MM.1S (cell line): ENCODE measurements around the gene HSPB6.
A peak's percentile ranks its signal among the peaks of the same experiment; 100 is the strongest.

Experiments
- DNase-seq: peaks from one replicate; pipeline ENCODE4 v3.0.0-alpha.2; 2015
- H2AFZ ChIP-seq: fragments of 300-600 bp; sonication (generic); 2 replicates; pipeline ENCODE4 v1.6.0; 2016; ENCODE audit warnings: antibody characterized with exemption, low read length
- H3F3A ChIP-seq: fragments of 300-600 bp; sonication (generic); 2 replicates; pipeline ENCODE4 v1.6.1; 2016; ENCODE audit warnings: mild to moderate bottlenecking, antibody characterized with exemption, low read length, moderate library complexity, mixed read lengths; ENCODE audit not compliant: insufficient read depth
- H3K27ac ChIP-seq: fragments of 300-600 bp; sonication (generic); 2 replicates; pipeline ENCODE4 v1.5.1; 2016; ENCODE audit warnings: mild to moderate bottlenecking, low read length
- H3K27me3 ChIP-seq: fragments of 300-600 bp; sonication (generic); replicated peaks from 2 replicates; pipeline ENCODE4 v1.6.0; 2016; ENCODE audit warnings: low read length; ENCODE audit not compliant: insufficient read depth
- H3K36me3 ChIP-seq: fragments of 300-600 bp; sonication (generic); replicated peaks from 2 replicates; pipeline ENCODE4 v1.6.1; 2016; ENCODE audit warnings: mild to moderate bottlenecking, low read length, mixed read lengths; ENCODE audit not compliant: insufficient read depth
- H3K4me1 ChIP-seq: fragments of 300-600 bp; sonication (generic); 2 replicates; pipeline ENCODE4 v1.6.1; 2016; ENCODE audit warnings: low read length, mixed read lengths
- H3K4me2 ChIP-seq: fragments of 300-600 bp; sonication (generic); 2 replicates; pipeline ENCODE4 v1.6.0; 2016; ENCODE audit warnings: low read depth, low read length
- H3K4me3 ChIP-seq: fragments of 300-600 bp; sonication (generic); 2 replicates; pipeline ENCODE4 v1.5.1; 2016; ENCODE audit warnings: low read length, mixed read lengths
- H3K79me2 ChIP-seq: fragments of 300-600 bp; sonication (generic); 2 replicates; pipeline ENCODE4 v1.6.1; 2016; ENCODE audit warnings: mixed run types, low read length, mixed read lengths
- H3K9ac ChIP-seq: fragments of 300-600 bp; sonication (generic); 2 replicates; pipeline ENCODE4 v1.6.1; 2016; ENCODE audit warnings: low read length, mixed read lengths
- H3K9me2 ChIP-seq: fragments of 300-600 bp; sonication (generic); replicated peaks from 2 replicates; pipeline ENCODE4 v1.6.1; 2016; ENCODE audit warnings: mild to moderate bottlenecking, low read length, mixed read lengths; ENCODE audit not compliant: insufficient read depth
- H3K9me3 ChIP-seq: fragments of 300-600 bp; sonication (generic); replicated peaks from 2 replicates; pipeline ENCODE4 v1.6.1; 2016; ENCODE audit warnings: mild to moderate bottlenecking, low read length, mixed read lengths; ENCODE audit not compliant: insufficient read depth
- H4K20me1 ChIP-seq: fragments of 300-600 bp; sonication (generic); 2 replicates; pipeline ENCODE4 v1.6.1; 2016; ENCODE audit warnings: mild to moderate bottlenecking, low read length, moderate library complexity, mixed read lengths; ENCODE audit not compliant: insufficient read depth
- CTCF ChIP-seq: fragments of 300-600 bp; sonication (generic); IDR thresholded peaks from 2 replicates; pipeline ENCODE4 v1.5.1; 2016; ENCODE audit warnings: antibody characterized with exemption, low read length, mixed read lengths
- EZH2 ChIP-seq: fragments of 300-600 bp; sonication (generic); optimal IDR thresholded peaks from 2 replicates; pipeline ENCODE3; 2017; ENCODE audit warnings: low read depth, mild to moderate bottlenecking, antibody characterized with exemption, low read length, mixed read lengths
- EZH2phosphoT487 ChIP-seq: fragments of 300-600 bp; sonication (generic); IDR thresholded peaks from 2 replicates; pipeline ENCODE4 v1.6.1; 2018; ENCODE audit warnings: antibody characterized with exemption, low read length

The HSPB6 gene

GRCh38 chr19:35740423-35741202 is 16.2 kb downstream of the HSPB6 start:
- H3F3A ChIP-seq: peaks cover 27% of the 10 kb centered on the region; the same call in 1 of the 2 replicates
- H3K9me3 ChIP-seq: no peaks in the 10 kb centered on the region
- peak; percentile 97 for DNase-seq
- TF ChIP-seq EZH2: no peak
- TF ChIP-seq CTCF: peak; percentile 47
- no peaks in the 10 kb centered on the region for H3K9me2 ChIP-seq
- H3K4me1 ChIP-seq: peaks cover 18% of the 10 kb centered on the region
- no peaks in the 10 kb centered on the region for H3K27me3 ChIP-seq
- no peaks in the 10 kb centered on the region for H4K20me1 ChIP-seq
- H3K36me3 ChIP-seq: no peaks in the 10 kb centered on the region
- H3K4me3 ChIP-seq: peak overlapping the region; percentile 68
- peak overlapping the region; percentile 76 for H2AFZ ChIP-seq
- H3K9ac ChIP-seq: peak overlapping the region; percentile 66
- peaks cover 12% of the 10 kb centered on the region for H3K79me2 ChIP-seq
- H3K27ac ChIP-seq: peak overlapping the region; percentile 90
- H3K4me2 ChIP-seq: peak overlapping the region; percentile 87

- Histone ChIP-seq H3K4me2 (peak overlapping the region; percentile 76; the same call in 1 of the 2 replicates), H3K9me2 (no peaks in the 10 kb centered on the region), H3K79me2 (peaks cover 11% of the 10 kb centered on the region), H2AFZ (peak overlapping the region; percentile 76), H3K27me3 (no peaks in the 10 kb centered on the region), H3K36me3 (no peaks in the 10 kb centered on the region), H3K9ac (peak overlapping the region; percentile 47; the same call in 1 of the 2 replicates), H3K27ac (peak overlapping the region; percentile 22; the same call in 1 of the 2 replicates), H3K4me3 (peak overlapping the region; percentile 68), H4K20me1 (no peaks in the 10 kb centered on the region), H3K9me3 (no peaks in the 10 kb centered on the region), H3F3A (peaks cover 27% of the 10 kb centered on the region; the same call in 1 of the 2 replicates), H3K4me1 (peaks cover 18% of the 10 kb centered on the region)
- DNase-seq: no peak
- TF ChIP-seq CTCF: no peak
- no peak for TF ChIP-seq EZH2phosphoT487
- TF ChIP-seq EZH2: no peak
Measured at GRCh38 chr19:35740108-35740422, 16.8 kb downstream of the HSPB6 start.

- no peak overlapping the region for H2AFZ ChIP-seq
- H3K36me3 ChIP-seq: no peaks in the 10 kb centered on the region
- peaks cover 18% of the 10 kb centered on the region for H3K4me1 ChIP-seq
- H3K79me2 ChIP-seq: peaks cover 10% of the 10 kb centered on the region
- peak overlapping the region; percentile 68 for H3K4me3 ChIP-seq
- H3K4me2 ChIP-seq: peak overlapping the region; percentile 76; the same call in 1 of the 2 replicates
- H3K9me3 ChIP-seq: no peaks in the 10 kb centered on the region
- no peak overlapping the region for H3K27ac ChIP-seq
- H3K9me2 ChIP-seq: no peaks in the 10 kb centered on the region
- H3K9ac ChIP-seq: peak overlapping the region; percentile 47; the same call in 1 of the 2 replicates
- H3F3A ChIP-seq: peaks cover 27% of the 10 kb centered on the region; the same call in 1 of the 2 replicates
- DNase-seq: peak; percentile 5
- H3K27me3 ChIP-seq: no peaks in the 10 kb centered on the region
- TF ChIP-seq EZH2phosphoT487 (no peak), CTCF (no peak), EZH2 (no peak)
- H4K20me1 ChIP-seq: no peaks in the 10 kb centered on the region
Measured at GRCh38 chr19:35739275-35740107, 17.3 kb downstream of the HSPB6 start.
